ENCODE data around the gene ZFP64.

Gene ZFP64

GRCh38 chr20:52124821-52125220, 66.8 kb downstream of the ZFP64 start (continued):
- TF ChIP-seq, protein P1, sequence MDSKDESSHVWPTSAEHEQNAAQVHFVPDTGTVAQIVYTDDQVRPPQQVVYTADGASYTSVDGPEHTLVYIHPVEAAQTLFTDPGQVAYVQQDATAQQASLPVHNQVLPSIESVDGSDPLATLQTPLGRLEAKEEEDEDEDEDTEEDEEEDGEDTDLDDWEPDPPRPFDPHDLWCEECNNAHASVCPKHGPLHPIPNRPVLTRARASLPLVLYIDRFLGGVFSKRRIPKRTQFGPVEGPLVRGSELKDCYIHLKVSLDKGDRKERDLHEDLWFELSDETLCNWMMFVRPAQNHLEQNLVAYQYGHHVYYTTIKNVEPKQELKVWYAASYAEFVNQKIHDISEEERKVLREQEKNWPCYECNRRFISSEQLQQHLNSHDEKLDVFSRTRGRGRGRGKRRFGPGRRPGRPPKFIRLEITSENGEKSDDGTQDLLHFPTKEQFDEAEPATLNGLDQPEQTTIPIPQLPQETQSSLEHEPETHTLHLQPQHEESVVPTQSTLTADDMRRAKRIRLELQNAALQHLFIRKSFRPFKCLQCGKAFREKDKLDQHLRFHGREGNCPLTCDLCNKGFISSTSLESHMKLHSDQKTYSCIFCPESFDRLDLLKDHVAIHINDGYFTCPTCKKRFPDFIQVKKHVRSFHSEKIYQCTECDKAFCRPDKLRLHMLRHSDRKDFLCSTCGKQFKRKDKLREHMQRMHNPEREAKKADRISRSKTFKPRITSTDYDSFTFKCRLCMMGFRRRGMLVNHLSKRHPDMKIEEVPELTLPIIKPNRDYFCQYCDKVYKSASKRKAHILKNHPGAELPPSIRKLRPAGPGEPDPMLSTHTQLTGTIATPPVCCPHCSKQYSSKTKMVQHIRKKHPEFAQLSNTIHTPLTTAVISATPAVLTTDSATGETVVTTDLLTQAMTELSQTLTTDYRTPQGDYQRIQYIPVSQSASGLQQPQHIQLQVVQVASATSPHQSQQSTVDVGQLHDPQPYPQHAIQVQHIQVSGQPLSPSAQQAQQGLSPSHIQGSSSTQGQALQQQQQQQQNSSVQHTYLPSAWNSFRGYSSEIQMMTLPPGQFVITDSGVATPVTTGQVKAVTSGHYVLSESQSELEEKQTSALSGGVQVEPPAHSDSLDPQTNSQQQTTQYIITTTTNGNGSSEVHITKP (tag by site-specific recombination; IDR thresholded peaks at IDR 0.05): no peak
- TF ChIP-seq ZNF157 (tag by site-specific recombination; IDR thresholded peaks at IDR 0.05) (no peak), ZNF560 (tag by site-specific recombination; IDR thresholded peaks at IDR 0.05; ENCODE audit: borderline replicate concordance) (no peak), KLF8 (tag by site-specific recombination; IDR thresholded peaks at IDR 0.05) (no peak)

DNA sequence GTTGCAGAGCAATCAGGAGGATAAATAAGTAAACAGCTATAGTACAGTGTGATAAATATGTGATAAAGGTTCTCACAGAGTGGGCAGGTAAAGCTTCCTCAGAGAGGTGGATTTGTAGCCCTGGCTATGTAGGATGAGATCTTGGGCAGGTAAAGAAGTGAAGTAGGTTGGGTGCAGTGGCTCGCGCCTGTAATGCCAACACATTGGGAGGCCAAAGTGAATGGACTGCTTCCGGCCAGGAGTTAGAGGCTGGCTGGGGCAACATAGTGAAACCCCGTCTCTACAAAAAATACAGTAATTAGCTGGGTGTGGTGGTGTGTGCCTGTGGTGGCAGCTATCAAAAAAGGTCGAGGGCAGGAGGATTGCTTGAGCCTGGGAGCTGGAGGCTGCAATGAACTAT, 72.9 kb downstream of the ZFP64 start:
- H3K27ac ChIP-seq (ENCODE audit: extremely low read depth, low read depth, low read length): no peak overlapping the region
- TF ChIP-seq ZNF140 (tag by site-specific recombination; IDR thresholded peaks at IDR 0.05) (no peak), ZBTB44 (tag by site-specific recombination; IDR thresholded peaks at IDR 0.05) (no peak), ZEB2 (tag by site-specific recombination; IDR thresholded peaks at IDR 0.05) (no peak), ZNF514 (tag by site-specific recombination; IDR thresholded peaks at IDR 0.05) (no peak), ZNF629 (tag by site-specific recombination; IDR thresholded peaks at IDR 0.05) (no peak)
- TF ChIP-seq, protein P1 (tag by site-specific recombination; IDR thresholded peaks at IDR 0.05): no peak
- ChIA-PET CTCF (interaction anchor here (1.4 to 2.4 kb wide), 2 partner anchors 10 to 13 kb away, joined by 6 to 20 read pairs; no protein-coding TSS in a partner anchor), POLR2A (no interaction called here)
- no peaks in the 10 kb centered on the region for H3K9me3 ChIP-seq (ENCODE audit: control insufficient read depth, insufficient read depth, low read depth, low read length)
- no peaks in the 10 kb centered on the region for H3K36me3 ChIP-seq (ENCODE audit: control insufficient read depth in 2 of 2, insufficient read depth in 1 of 2, low read length in 2 of 2)
- H3K4me1 ChIP-seq (ENCODE audit: control insufficient read depth, insufficient read depth, low read length): no peaks in the 10 kb centered on the region
- no peak overlapping the region for H3K4me3 ChIP-seq (ENCODE audit: low read depth, low read length)

GRCh38 chr20:52118016-52118623, 73.5 kb downstream of the ZFP64 start:
- Histone ChIP-seq H3K4me3 (ENCODE audit: low read depth, low read length) (no peak overlapping the region), H3K9me3 (ENCODE audit: control insufficient read depth, insufficient read depth, low read depth, low read length) (no peaks in the 10 kb centered on the region), H3K27ac (ENCODE audit: extremely low read depth, low read depth, low read length) (no peak overlapping the region), H3K36me3 (ENCODE audit: control insufficient read depth in 2 of 2, insufficient read depth in 1 of 2, low read length in 2 of 2) (no peaks in the 10 kb centered on the region), H3K4me1 (ENCODE audit: control insufficient read depth, insufficient read depth, low read length) (no peaks in the 10 kb centered on the region)
- POLR2A ChIA-PET: no interaction called here
- CTCF ChIA-PET: interaction anchor here (1.4 to 2.4 kb wide), 2 partner anchors 11 to 13 kb away, joined by 6 to 20 read pairs; no protein-coding TSS in a partner anchor
- TF ChIP-seq, protein P2, sequence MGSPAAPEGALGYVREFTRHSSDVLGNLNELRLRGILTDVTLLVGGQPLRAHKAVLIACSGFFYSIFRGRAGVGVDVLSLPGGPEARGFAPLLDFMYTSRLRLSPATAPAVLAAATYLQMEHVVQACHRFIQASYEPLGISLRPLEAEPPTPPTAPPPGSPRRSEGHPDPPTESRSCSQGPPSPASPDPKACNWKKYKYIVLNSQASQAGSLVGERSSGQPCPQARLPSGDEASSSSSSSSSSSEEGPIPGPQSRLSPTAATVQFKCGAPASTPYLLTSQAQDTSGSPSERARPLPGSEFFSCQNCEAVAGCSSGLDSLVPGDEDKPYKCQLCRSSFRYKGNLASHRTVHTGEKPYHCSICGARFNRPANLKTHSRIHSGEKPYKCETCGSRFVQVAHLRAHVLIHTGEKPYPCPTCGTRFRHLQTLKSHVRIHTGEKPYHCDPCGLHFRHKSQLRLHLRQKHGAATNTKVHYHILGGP (tag by site-specific recombination; IDR thresholded peaks at IDR 0.05): no peak
- TF ChIP-seq ZNF274 (IDR thresholded peaks at IDR 0.05; ENCODE audit: low read length): no peak
- no peak for TF ChIP-seq ZNF274 (tag by site-specific recombination; IDR thresholded peaks at IDR 0.05; ENCODE audit: borderline replicate concordance)
- TF ChIP-seq ZBTB20 (tag by site-specific recombination; IDR thresholded peaks at IDR 0.05): no peak
- TF ChIP-seq, protein P3, sequence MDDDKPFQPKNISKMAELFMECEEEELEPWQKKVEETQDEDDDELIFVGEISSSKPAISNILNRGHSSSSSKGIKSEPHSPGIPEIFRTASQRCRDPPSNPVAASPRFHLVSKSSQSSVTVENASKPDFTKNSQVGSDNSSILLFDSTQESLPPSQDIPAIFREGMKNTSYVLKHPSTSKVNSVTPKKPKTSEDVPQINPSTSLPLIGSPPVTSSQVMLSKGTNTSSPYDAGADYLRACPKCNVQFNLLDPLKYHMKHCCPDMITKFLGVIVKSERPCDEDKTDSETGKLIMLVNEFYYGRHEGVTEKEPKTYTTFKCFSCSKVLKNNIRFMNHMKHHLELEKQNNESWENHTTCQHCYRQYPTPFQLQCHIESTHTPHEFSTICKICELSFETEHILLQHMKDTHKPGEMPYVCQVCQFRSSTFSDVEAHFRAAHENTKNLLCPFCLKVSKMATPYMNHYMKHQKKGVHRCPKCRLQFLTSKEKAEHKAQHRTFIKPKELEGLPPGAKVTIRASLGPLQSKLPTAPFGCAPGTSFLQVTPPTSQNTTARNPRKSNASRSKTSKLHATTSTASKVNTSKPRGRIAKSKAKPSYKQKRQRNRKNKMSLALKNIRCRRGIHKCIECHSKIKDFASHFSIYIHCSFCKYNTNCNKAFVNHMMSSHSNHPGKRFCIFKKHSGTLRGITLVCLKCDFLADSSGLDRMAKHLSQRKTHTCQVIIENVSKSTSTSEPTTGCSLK (tag by site-specific recombination; IDR thresholded peaks at IDR 0.05): no peak
- TF ChIP-seq ZNF23 (tag by site-specific recombination; IDR thresholded peaks at IDR 0.05; ENCODE audit: borderline replicate concordance): no peak
- TF ChIP-seq ZNF558 (tag by site-specific recombination; IDR thresholded peaks at IDR 0.05): no peak
- TF ChIP-seq KLF10 (tag by site-specific recombination; IDR thresholded peaks at IDR 0.05): no peak
- no peak for TF ChIP-seq KLF8 (tag by site-specific recombination; IDR thresholded peaks at IDR 0.05)

Data from HEK293 (cell line).